ENCODE measurements around the gene FRAT1.
A peak's percentile ranks its signal among the peaks of the same experiment; 100 is the strongest.
"Not testable (repeated sequence)": the region's sequence is repeated elsewhere in the genome, so short reads cannot be mapped to it uniquely, and the experiment has no call there.

Gene FRAT1

GRCh38 chr10:97318772-97319651 lies at the start of gene FRAT1:
Gene FRAT1 (plus strand): TSS chr10:97319271. CDS start chr10:97319454, 183 bp downstream.
- no peak for DNase-seq (ENCODE audit: low spot score)

- no peak for DNase-seq (ENCODE audit: low spot score)
Measured at GRCh38 chr10:97270523-97271154, 48.4 kb upstream of the FRAT1 start.

GRCh38 chr10:97273700-97274099 lies 45.4 kb upstream of the FRAT1 start:
- no peak for DNase-seq (ENCODE audit: low spot score)

GRCh38 chr10:97274828-97275227 lies 44.2 kb upstream of the FRAT1 start:
- DNase-seq (ENCODE audit: low spot score), result no peak

- DNase-seq (ENCODE audit: low spot score), result no peak
Measured at GRCh38 chr10:97277551-97277950, 41.5 kb upstream of the FRAT1 start.

GRCh38 chr10:97278491-97278989 lies 40.5 kb upstream of the FRAT1 start:
- peak; percentile 24 for DNase-seq (ENCODE audit: low spot score)

GRCh38 chr10:97279121-97279815 lies 39.8 kb upstream of the FRAT1 start:
- no peak for DNase-seq (ENCODE audit: low spot score)

GRCh38 chr10:97280783-97281182 lies 38.3 kb upstream of the FRAT1 start:
- DNase-seq (ENCODE audit: low spot score), result no peak

- not testable (repeated sequence) for DNase-seq (ENCODE audit: low spot score)
Measured at GRCh38 chr10:97290076-97290475, 29.0 kb upstream of the FRAT1 start.

- not testable (repeated sequence) for DNase-seq (ENCODE audit: low spot score)
Measured at GRCh38 chr10:97290576-97291356, 28.3 kb upstream of the FRAT1 start.

GRCh38 chr10:97291357-97292096 lies 27.5 kb upstream of the FRAT1 start:
- DNase-seq (ENCODE audit: low spot score), result no peak

- DNase-seq (ENCODE audit: low spot score), result peak; percentile 81
Measured at GRCh38 chr10:97292097-97292861, 26.8 kb upstream of the FRAT1 start, which contains the start of gene ARHGAP19. Gene ARHGAP19 (minus strand): TSS chr10:97292637. CDS start chr10:97292627, 10 bp downstream.

- DNase-seq (ENCODE audit: low spot score), result no peak
Measured at GRCh38 chr10:97292862-97293198, 26.2 kb upstream of the FRAT1 start.

GRCh38 chr10:97297556-97298222 lies 21.4 kb upstream of the FRAT1 start:
- DNase-seq (ENCODE audit: low spot score), result no peak

- DNase-seq (ENCODE audit: low spot score), result no peak
Measured at GRCh38 chr10:97298223-97298571, 20.9 kb upstream of the FRAT1 start.

- no peak for DNase-seq (ENCODE audit: low spot score)
Measured at GRCh38 chr10:97300980-97301379, 18.1 kb upstream of the FRAT1 start.

- no peak for DNase-seq (ENCODE audit: low spot score)
Measured at GRCh38 chr10:97302088-97302791, 16.8 kb upstream of the FRAT1 start.

GRCh38 chr10:97307441-97307840 lies 11.6 kb upstream of the FRAT1 start:
- no peak for DNase-seq (ENCODE audit: low spot score)
